Mesothelial cell of epicardium (in vitro differentiated cells): ENCODE data around the gene HOXA1. TPM values are rescaled to one million over a fixed set of nuclear protein-coding genes. Genes with fewer than 3 reads are reported as not detected.

Source experiments
- DNase-seq, 2 experiments: peaks; one replicate each; pipeline ENCODE4 v3.0.0; 2021; ENCODE audit warnings: low spot score in 2 of 2; ENCODE audit not compliant: unreplicated experiment in 2 of 2
- H3K27ac Mint-ChIP-seq: 2 replicates; pipeline ENCODE4 v1.8.0; 2021; ENCODE audit warnings: mixed read lengths
- H3K27me3 Mint-ChIP-seq: 2 replicates; pipeline ENCODE4 v1.8.0; 2021; ENCODE audit warnings: low read depth, mixed read lengths
- H3K36me3 Mint-ChIP-seq: 2 replicates; pipeline ENCODE4 v1.8.0; 2021; ENCODE audit warnings: mixed read lengths
- H3K4me1 Mint-ChIP-seq: 2 replicates; pipeline ENCODE4 v1.8.0; 2021; ENCODE audit warnings: mixed read lengths
- H3K4me3 Mint-ChIP-seq: 2 replicates; pipeline ENCODE4 v1.8.0; 2021; ENCODE audit warnings: mild to moderate bottlenecking, moderate library complexity, mixed read lengths
- H3K9me3 Mint-ChIP-seq: 2 replicates; pipeline ENCODE4 v1.8.0; 2021; ENCODE audit warnings: mixed read lengths
- total RNA-seq: library from RNA; stranded (reverse); gene quantifications from 3 replicates; pipeline ENCODE4 v1.2.1, GENCODE V29; 2021
- TF ChIP-seq, protein P1 (sequence below): fragments of 200-600 bp; sonication (generic); IDR thresholded peaks from one replicate; pipeline ENCODE4 v1.5.0; 2021; ENCODE audit warnings: antibody characterized with exemption; ENCODE audit not compliant: unreplicated experiment

The HOXA1 gene
- total RNA-seq, 1 donor from 2014 or later: 14.6 TPM

DNA sequence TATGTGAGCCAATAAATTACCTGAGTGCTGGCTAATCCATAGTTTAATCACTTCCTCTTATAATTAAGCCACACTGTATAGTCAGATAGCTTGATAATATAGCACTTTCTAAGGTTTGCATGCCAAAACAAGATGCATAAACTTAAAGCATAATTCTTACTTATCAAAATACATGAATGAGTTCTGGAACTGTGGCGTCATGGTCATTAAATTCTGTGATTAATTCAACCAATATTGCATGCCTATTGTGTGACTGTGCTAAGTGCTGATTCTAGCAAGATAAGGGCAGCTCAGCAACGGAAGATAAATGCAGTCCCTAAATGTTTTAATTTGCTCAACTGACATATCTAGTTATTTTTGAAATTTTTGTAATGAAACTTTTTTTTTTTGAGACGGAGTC is 29.7 kb downstream of the HOXA1 start:
- Mint-ChIP-seq H3K4me1 (peaks cover 23% of the 10 kb centered on the region), H3K9me3 (no peaks in the 10 kb centered on the region), H3K27me3 (no peaks in the 10 kb centered on the region), H3K36me3 (no peaks in the 10 kb centered on the region), H3K4me3 (no peak overlapping the region), H3K27ac (no peak overlapping the region)
- TF ChIP-seq, protein P1, sequence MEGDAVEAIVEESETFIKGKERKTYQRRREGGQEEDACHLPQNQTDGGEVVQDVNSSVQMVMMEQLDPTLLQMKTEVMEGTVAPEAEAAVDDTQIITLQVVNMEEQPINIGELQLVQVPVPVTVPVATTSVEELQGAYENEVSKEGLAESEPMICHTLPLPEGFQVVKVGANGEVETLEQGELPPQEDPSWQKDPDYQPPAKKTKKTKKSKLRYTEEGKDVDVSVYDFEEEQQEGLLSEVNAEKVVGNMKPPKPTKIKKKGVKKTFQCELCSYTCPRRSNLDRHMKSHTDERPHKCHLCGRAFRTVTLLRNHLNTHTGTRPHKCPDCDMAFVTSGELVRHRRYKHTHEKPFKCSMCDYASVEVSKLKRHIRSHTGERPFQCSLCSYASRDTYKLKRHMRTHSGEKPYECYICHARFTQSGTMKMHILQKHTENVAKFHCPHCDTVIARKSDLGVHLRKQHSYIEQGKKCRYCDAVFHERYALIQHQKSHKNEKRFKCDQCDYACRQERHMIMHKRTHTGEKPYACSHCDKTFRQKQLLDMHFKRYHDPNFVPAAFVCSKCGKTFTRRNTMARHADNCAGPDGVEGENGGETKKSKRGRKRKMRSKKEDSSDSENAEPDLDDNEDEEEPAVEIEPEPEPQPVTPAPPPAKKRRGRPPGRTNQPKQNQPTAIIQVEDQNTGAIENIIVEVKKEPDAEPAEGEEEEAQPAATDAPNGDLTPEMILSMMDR: no peak
- DNase-seq: no peak

DNA sequence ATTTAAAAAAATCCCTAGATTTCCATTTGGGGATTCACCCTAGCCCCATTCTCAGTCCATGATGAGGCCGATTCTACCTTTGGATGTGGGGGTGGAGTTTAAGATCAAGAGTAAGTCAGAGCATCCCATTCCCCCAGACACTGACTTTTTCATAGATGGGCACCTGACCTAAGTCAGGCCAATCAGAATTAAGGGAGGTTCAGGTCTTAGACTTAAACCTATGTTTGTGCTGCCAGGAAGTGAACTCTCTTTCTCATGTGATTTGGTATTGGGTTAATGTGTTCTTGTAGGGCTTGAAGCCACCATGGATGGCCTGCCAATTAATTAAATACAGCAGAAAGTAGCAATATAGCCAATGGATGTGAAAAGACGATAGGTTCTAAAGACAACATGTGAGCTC is 30.1 kb downstream of the HOXA1 start:
- peaks cover 23% of the 10 kb centered on the region for H3K4me1 Mint-ChIP-seq
- no peaks in the 10 kb centered on the region for H3K9me3 Mint-ChIP-seq
- TF ChIP-seq, protein P1: no peak
- no peaks in the 10 kb centered on the region for H3K36me3 Mint-ChIP-seq
- no peak for DNase-seq
- H3K4me3 Mint-ChIP-seq: no peak overlapping the region
- peak overlapping the region; percentile 47 for H3K27ac Mint-ChIP-seq
- H3K27me3 Mint-ChIP-seq: no peaks in the 10 kb centered on the region

- H3K36me3 Mint-ChIP-seq: no peaks in the 10 kb centered on the region
- H3K4me3 Mint-ChIP-seq: no peak overlapping the region
- TF ChIP-seq, protein P1: no peak
- no peaks in the 10 kb centered on the region for H3K9me3 Mint-ChIP-seq
- no peaks in the 10 kb centered on the region for H3K27me3 Mint-ChIP-seq
- peaks cover 23% of the 10 kb centered on the region for H3K4me1 Mint-ChIP-seq
- peak overlapping the region; percentile 92 for H3K27ac Mint-ChIP-seq
- DNase-seq: no peak
Measured at GRCh38 chr7:27064661-27065060, 31.1 kb downstream of the HOXA1 start.

DNA sequence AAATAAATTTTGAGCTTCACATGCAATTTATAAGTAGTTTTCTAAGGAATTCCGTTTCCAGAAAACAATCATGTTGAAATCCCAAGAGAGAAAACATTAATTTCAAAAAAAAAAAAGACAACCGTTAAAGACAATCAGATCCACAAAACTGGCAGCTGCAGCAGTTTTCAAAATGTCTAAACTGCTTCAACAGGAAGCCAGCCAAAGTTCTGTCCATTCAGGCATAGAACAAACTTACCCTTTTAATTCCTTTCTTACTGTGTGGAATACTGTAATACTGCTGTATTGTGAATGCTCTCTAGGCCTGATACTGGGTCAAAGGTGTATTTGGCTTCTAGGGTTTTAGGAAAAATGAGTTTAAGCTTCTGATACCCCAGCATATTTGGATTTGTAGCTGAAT is 31.6 kb downstream of the HOXA1 start:
- Mint-ChIP-seq H3K9me3 (no peaks in the 10 kb centered on the region), H3K4me1 (peaks cover 23% of the 10 kb centered on the region), H3K4me3 (no peak overlapping the region), H3K27me3 (no peaks in the 10 kb centered on the region), H3K27ac (peak overlapping the region; percentile 92), H3K36me3 (no peaks in the 10 kb centered on the region)
- TF ChIP-seq, protein P1: no peak
- no peak for DNase-seq

DNA sequence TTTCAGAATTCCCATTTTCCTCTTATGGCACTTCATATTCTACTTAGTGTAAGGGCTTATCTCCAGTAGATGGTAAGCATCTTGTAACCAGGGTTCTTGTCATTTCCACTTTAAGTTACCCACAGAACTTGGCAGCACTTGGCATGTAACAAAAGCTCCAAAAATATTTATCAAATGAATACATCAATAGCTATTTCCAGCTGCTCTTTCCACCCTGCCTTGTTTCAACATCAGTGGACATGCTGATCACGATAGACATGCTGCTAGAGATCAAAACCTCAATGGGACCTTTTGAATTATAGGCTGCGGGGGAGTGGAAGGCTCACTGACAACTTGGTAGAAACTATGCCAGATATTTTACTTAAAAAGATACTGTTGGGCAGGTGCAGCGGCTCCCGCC is 32.9 kb downstream of the HOXA1 start:
- Mint-ChIP-seq H3K4me1 (peaks cover 18% of the 10 kb centered on the region), H3K9me3 (no peaks in the 10 kb centered on the region), H3K4me3 (no peak overlapping the region), H3K27ac (no peak overlapping the region), H3K27me3 (no peaks in the 10 kb centered on the region), H3K36me3 (no peaks in the 10 kb centered on the region)
- TF ChIP-seq, protein P1: no peak
- DNase-seq: no peak

GRCh38 chr7:27053153-27053552 is 42.6 kb downstream of the HOXA1 start:
- Mint-ChIP-seq H3K27ac (no peak overlapping the region), H3K27me3 (no peaks in the 10 kb centered on the region), H3K36me3 (no peaks in the 10 kb centered on the region), H3K9me3 (no peaks in the 10 kb centered on the region), H3K4me1 (peaks cover 14% of the 10 kb centered on the region), H3K4me3 (no peak overlapping the region)
- TF ChIP-seq, protein P1: no peak
- DNase-seq: no peak
